OCI-LY3 (cell line): ENCODE results near the gene ZNF582.

ENCODE experiments used
- H2AFZ ChIP-seq: fragments of 200-600, 300-600 bp; shearing (Covaris generic); 2 replicates; pipeline ENCODE4 v1.6.0; 2014; ENCODE audit warnings: antibody characterized with exemption, low read depth, low read length
- H3K27ac ChIP-seq: fragments of 200-600, 300-600 bp; sonication (generic); 2 replicates; pipeline ENCODE4 v1.5.1; 2014; ENCODE audit warnings: mild to moderate bottlenecking, low read length, moderate library complexity, mixed read lengths
- H3K27me3 ChIP-seq: fragments of 200-600, 300-600 bp; sonication (generic); 2 replicates; pipeline ENCODE4 v1.6.1; 2014; ENCODE audit warnings: low read depth, low read length, mixed read lengths
- H3K36me3 ChIP-seq: fragments of 200-600, 300-600 bp; sonication (generic); replicated peaks from 2 replicates; pipeline ENCODE3; 2014; ENCODE audit warnings: low read depth, low read length, mixed read lengths
- H3K4me1 ChIP-seq: fragments of 300-600, 200-600 bp; sonication (generic); 2 replicates; pipeline ENCODE4 v1.6.1; 2014; ENCODE audit warnings: low read length, mixed read lengths
- H3K4me2 ChIP-seq: fragments of 200-600, 300-600 bp; sonication (generic); 2 replicates; pipeline ENCODE4 v1.6.1; 2014; ENCODE audit warnings: low read length, mixed read lengths
- H3K4me3 ChIP-seq: fragments of 300-600, 200-600 bp; sonication (generic); 2 replicates; pipeline ENCODE4 v1.5.1; 2014; ENCODE audit warnings: antibody characterized with exemption, mild to moderate bottlenecking, low read length, moderate library complexity
- H3K79me2 ChIP-seq: fragments of 300-600, 200-600 bp; shearing (Covaris generic); 2 replicates; pipeline ENCODE4 v1.6.1; 2014; ENCODE audit warnings: mild to moderate bottlenecking, low read length, mixed read lengths
- H3K9ac ChIP-seq: fragments of 300-600, 200-600 bp; shearing (Covaris generic); 2 replicates; pipeline ENCODE4 v1.6.0; 2014; ENCODE audit warnings: mild to moderate bottlenecking, low read length, moderate library complexity
- H3K9me3 ChIP-seq: fragments of 200-600, 300-600 bp; shearing (Covaris generic); 2 replicates; pipeline ENCODE4 v1.6.1; 2014; ENCODE audit warnings: low read length, mixed read lengths; ENCODE audit not compliant: insufficient read depth
- H4K20me1 ChIP-seq: fragments of 200-600, 300-600 bp; sonication (generic); 2 replicates; pipeline ENCODE4 v1.6.1; 2016; ENCODE audit warnings: low read length, mixed read lengths; ENCODE audit not compliant: insufficient read depth
- CTCF ChIP-seq: fragments of 200-600, 300-600 bp; sonication (generic); IDR thresholded peaks from 2 replicates; pipeline ENCODE4 v1.5.1; 2014; ENCODE audit warnings: antibody characterized with exemption, low read length, low read depth
- EZH2phosphoT487 ChIP-seq: fragments of 200-600 bp; shearing (Covaris generic); IDR thresholded peaks from 2 replicates; pipeline ENCODE4 v1.6.1; 2018; ENCODE audit warnings: antibody characterized with exemption, mixed run types, low read depth

Gene ZNF582

GRCh38 chr19:56393119-56394012 lies at the start of gene ZNF582:
ZNF582 (minus strand) TSS chr19:56393534; CDS start chr19:56391752, 1,782 bp downstream.
- H3K4me2 ChIP-seq = peak within 1 kb of the TSS; percentile 46
- no peaks in the 10 kb centered on the region for H4K20me1 ChIP-seq
- peaks cover 13% of the 10 kb centered on the region for H3K36me3 ChIP-seq
- H3K9ac ChIP-seq = peak within 1 kb of the TSS; percentile 51; the same call in 1 of the 2 replicates
- H3K79me2 ChIP-seq = no peaks in the 10 kb centered on the region
- peaks cover 24% of the 10 kb centered on the region for H3K9me3 ChIP-seq
- peak within 1 kb of the TSS; percentile 38; the same call in 1 of the 2 replicates for H2AFZ ChIP-seq
- TF ChIP-seq CTCF = peak; percentile 52
- TF ChIP-seq EZH2phosphoT487 = no peak
- peak within 1 kb of the TSS; percentile 23; the same call in 1 of the 2 replicates for H3K27ac ChIP-seq
- no peaks in the 10 kb centered on the region for H3K27me3 ChIP-seq
- H3K4me3 ChIP-seq = peak within 1 kb of the TSS; percentile 75
- no peaks in the 10 kb centered on the region for H3K4me1 ChIP-seq

- Histone ChIP-seq H4K20me1 (no peaks in the 10 kb centered on the region), H3K79me2 (no peaks in the 10 kb centered on the region), H3K4me1 (no peaks in the 10 kb centered on the region), H3K9me3 (peaks cover 41% of the 10 kb centered on the region), H3K27ac (no peak overlapping the region), H3K27me3 (no peaks in the 10 kb centered on the region), H3K36me3 (no peaks in the 10 kb centered on the region), H2AFZ (no peak overlapping the region), H3K4me2 (no peak overlapping the region), H3K4me3 (no peak overlapping the region), H3K9ac (no peak overlapping the region)
- TF ChIP-seq CTCF = no peak
- no peak for TF ChIP-seq EZH2phosphoT487
These were observed 48.0 kb upstream of the ZNF582 start for GRCh38 chr19:56441206-56441792.

- no peak for TF ChIP-seq EZH2phosphoT487
- no peak for TF ChIP-seq CTCF
- Histone ChIP-seq H3K36me3 (peaks cover 56% of the 10 kb centered on the region), H4K20me1 (no peaks in the 10 kb centered on the region), H3K9ac (no peak overlapping the region), H2AFZ (no peak overlapping the region), H3K4me2 (no peak overlapping the region), H3K4me1 (no peaks in the 10 kb centered on the region), H3K27ac (no peak overlapping the region), H3K27me3 (no peaks in the 10 kb centered on the region), H3K4me3 (no peak overlapping the region), H3K9me3 (peaks cover 81% of the 10 kb centered on the region), H3K79me2 (no peaks in the 10 kb centered on the region)
These were observed 30.6 kb upstream of the ZNF582 start for GRCh38 chr19:56423985-56424353.

- H3K9me3 ChIP-seq = peaks cover 86% of the 10 kb centered on the region
These were observed 30.1 kb upstream of the ZNF582 start for GRCh38 chr19:56423276-56423984.

More at GRCh38 chr19:56423276-56423984, 30.1 kb upstream of the ZNF582 start:
- H3K27ac ChIP-seq = no peak overlapping the region
- H3K9ac ChIP-seq = no peak overlapping the region
- H3K4me2 ChIP-seq = no peak overlapping the region
- H3K36me3 ChIP-seq = peaks cover 61% of the 10 kb centered on the region
- H4K20me1 ChIP-seq = no peaks in the 10 kb centered on the region
- no peaks in the 10 kb centered on the region for H3K4me1 ChIP-seq
- H3K27me3 ChIP-seq = no peaks in the 10 kb centered on the region
- no peak overlapping the region for H3K4me3 ChIP-seq
- no peaks in the 10 kb centered on the region for H3K79me2 ChIP-seq
- H2AFZ ChIP-seq = no peak overlapping the region
- TF ChIP-seq EZH2phosphoT487 (no peak), CTCF (no peak)
